Upper lobe of left lung (tissue), 6 donors: Measurements from ENCODE around the gene PPP1R10. TPM values are rescaled to one million over a fixed set of nuclear protein-coding genes. Genes with fewer than 3 reads are reported as not detected.
A peak's percentile ranks its signal among the peaks of the same experiment; 100 is the strongest.

Source experiments
- ATAC-seq, 2 donors: fragments of 200-7000 bp; cut with Tn5 transposase; one replicate each; pipeline ENCODE4 v1.9.1; 2022; ENCODE audit warnings: mild to moderate bottlenecking in 2 of 2, moderate library complexity in 2 of 2; ENCODE audit not compliant: low FRiP score in 2 of 2
- DNase-seq, 2 donors: peaks; one replicate each; pipeline ENCODE4 v3.0.0-alpha.2; 2019 to 2020
- H3K27ac ChIP-seq, 4 donors: fragments of 200-600 bp; sonication (generic); one replicate each; pipeline ENCODE4 v1.5.1; 2016 to 2019
- H3K27me3 ChIP-seq, 4 donors: fragments of 200-600 bp; sonication (generic); one replicate each; pipeline ENCODE4 v1.5.1; 2017 to 2019
- H3K36me3 ChIP-seq, 4 donors: fragments of 200-600 bp; sonication (generic); one replicate each; pipeline ENCODE4 v1.5.1; 2016 to 2019
- H3K4me1 ChIP-seq, 4 donors: fragments of 200-600 bp; sonication (generic); one replicate each; pipeline ENCODE4 v1.5.1; 2018 to 2019
- H3K4me3 ChIP-seq, 4 donors: fragments of 200-600 bp; sonication (generic); one replicate each; pipeline ENCODE4 v1.5.1; 2017 to 2019; ENCODE audit warnings: mild to moderate bottlenecking in 2 of 4, moderate library complexity in 1 of 4
- H3K9me3 ChIP-seq, 4 donors: fragments of 200-600 bp; sonication (generic); one replicate each; pipeline ENCODE4 v1.5.1; 2018 to 2019
- EP300 ChIP-seq, 4 donors: sonication (generic); formaldehyde crosslinking; IDR thresholded peaks; one replicate each; pipeline ENCODE4 v1.5.1; 2017; ENCODE audit warnings: antibody characterized with exemption in 4 of 4, control low read depth in 2 of 4
- POLR2A ChIP-seq, 4 donors: fragments of 450-650 bp; IDR thresholded peaks; one replicate each; pipeline ENCODE4 v1.5.1; 2016 to 2017; ENCODE audit warnings: antibody characterized with exemption in 4 of 4, mild to moderate bottlenecking in 2 of 4
- POLR2AphosphoS5 ChIP-seq, 2 donors: sonication (generic); formaldehyde crosslinking; IDR thresholded peaks; one replicate each; pipeline ENCODE4 v1.5.1; 2017; ENCODE audit warnings: antibody characterized with exemption in 2 of 2
- WGBS, 2 donors: methylation state at CpG; one replicate each; pipeline ENCODE4 v1.1.5; 2017 to 2018; 5-methylcytosine and 5-hydroxymethylcytosine counted together
- total RNA-seq, 6 donors: library from RNA; depleted of rRNA in 4 of 6; stranded (reverse); fragments of >200 nt in 4 of 6; gene quantifications; one replicate each; pipeline versions ENCODE4 v1.1.0 to v1.2.1, GENCODE V29; 2016 to 2021
- TF ChIP-seq, protein P1 (sequence below), 6 experiments: fragments of 450-650 bp in 4 of 6; fragments of 200-600 bp in 2 of 6; sonication (generic) in 2 of 6; IDR thresholded peaks; one replicate each; pipeline ENCODE4 v1.5.1; 2016 to 2019; ENCODE audit warnings: antibody characterized with exemption in 6 of 6
- donor health status: DM: no; HTN: no; CAD: no; lungs with moderate emphysema.
- donor health status: DM: no; HTN: yes; CAD: no; lungs with severe emphysema.

The PPP1R10 gene
- total RNA-seq, 6 donors from 2014 or later = 32.0 to 72.1 (median 50.7) TPM

DNA sequence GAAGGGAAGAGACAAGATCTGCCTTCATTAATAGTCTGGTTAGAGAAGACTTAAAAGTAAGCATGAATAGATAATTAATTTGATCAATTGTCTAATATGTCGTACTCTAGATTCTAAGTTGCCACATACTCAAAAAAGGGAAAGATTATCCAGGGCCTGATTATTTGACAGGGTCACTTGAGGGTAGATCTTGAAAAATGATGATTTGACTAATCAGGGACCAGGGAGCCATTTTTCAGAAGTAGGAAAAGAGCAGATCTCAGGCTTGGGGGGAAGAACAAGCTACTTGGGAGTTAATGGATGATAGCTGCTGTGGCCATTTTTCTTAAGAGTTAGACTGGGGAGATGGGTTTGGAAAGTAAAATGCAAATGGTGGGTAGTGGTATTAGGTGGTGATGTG lies 24.8 kb downstream of the PPP1R10 start:
- WGBS, 2 donors = 90 to 91% methylated on average over 1 of the region's 1 CpG
- Histone ChIP-seq H3K36me3 (peaks cover 13 to 75% (median 46%) of the 10 kb centered on the region in 4 donors), H3K4me3 (no peak overlapping the region), H3K27me3 (no peaks in the 10 kb centered on the region), H3K9me3 (no peaks in the 10 kb centered on the region), H3K4me1 (peaks cover 0 to 33% (median 17%) of the 10 kb centered on the region in 4 donors), H3K27ac (peak overlapping the region; percentile 39 to 73 (median 66))
- ATAC-seq (no peak), DNase-seq (no peak)
- TF ChIP-seq POLR2A (IDR thresholded peaks at IDR 0.05) (no peak), EP300 (IDR thresholded peaks at IDR 0.05) (no peak), POLR2AphosphoS5 (IDR thresholded peaks at IDR 0.05) (no peak)
- TF ChIP-seq, protein P1, sequence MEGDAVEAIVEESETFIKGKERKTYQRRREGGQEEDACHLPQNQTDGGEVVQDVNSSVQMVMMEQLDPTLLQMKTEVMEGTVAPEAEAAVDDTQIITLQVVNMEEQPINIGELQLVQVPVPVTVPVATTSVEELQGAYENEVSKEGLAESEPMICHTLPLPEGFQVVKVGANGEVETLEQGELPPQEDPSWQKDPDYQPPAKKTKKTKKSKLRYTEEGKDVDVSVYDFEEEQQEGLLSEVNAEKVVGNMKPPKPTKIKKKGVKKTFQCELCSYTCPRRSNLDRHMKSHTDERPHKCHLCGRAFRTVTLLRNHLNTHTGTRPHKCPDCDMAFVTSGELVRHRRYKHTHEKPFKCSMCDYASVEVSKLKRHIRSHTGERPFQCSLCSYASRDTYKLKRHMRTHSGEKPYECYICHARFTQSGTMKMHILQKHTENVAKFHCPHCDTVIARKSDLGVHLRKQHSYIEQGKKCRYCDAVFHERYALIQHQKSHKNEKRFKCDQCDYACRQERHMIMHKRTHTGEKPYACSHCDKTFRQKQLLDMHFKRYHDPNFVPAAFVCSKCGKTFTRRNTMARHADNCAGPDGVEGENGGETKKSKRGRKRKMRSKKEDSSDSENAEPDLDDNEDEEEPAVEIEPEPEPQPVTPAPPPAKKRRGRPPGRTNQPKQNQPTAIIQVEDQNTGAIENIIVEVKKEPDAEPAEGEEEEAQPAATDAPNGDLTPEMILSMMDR (IDR thresholded peaks at IDR 0.05) = no peak

DNA sequence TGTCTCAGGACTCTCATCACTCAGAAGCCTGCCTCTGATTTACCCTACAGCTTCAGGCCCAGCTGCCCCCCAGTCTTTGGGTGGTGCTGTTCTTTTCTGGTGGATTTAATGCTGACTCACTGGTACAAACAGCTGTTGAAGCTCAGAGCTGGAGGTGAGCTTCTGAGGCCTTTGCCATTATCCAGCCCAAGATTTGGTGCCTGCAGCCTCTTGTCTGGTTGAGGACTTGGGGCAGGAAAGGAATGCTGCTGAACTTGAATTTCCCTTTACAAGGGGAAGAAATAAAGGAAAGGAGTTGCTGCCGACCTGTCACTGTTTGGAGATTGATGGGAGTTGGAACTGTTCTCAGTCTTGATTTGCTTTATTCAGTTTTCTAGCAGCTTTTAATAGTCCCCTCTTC lies 26.0 kb downstream of the PPP1R10 start:
- ATAC-seq (peak; percentile 61 to 79), DNase-seq (peak in 1 of 2 donors; percentile 68)
- WGBS, 2 donors = 39 to 44% methylated on average over 1 of the region's 1 CpG
- Histone ChIP-seq H3K4me1 (peaks cover 0 to 33% (median 16%) of the 10 kb centered on the region in 4 donors), H3K9me3 (no peaks in the 10 kb centered on the region), H3K27ac (peak overlapping the region; percentile 39 to 73 (median 66)), H3K4me3 (no peak overlapping the region), H3K36me3 (peaks cover 21 to 88% (median 58%) of the 10 kb centered on the region in 4 donors), H3K27me3 (no peaks in the 10 kb centered on the region)
- no peak for TF ChIP-seq EP300 (IDR thresholded peaks at IDR 0.05)
- TF ChIP-seq, protein P1 (IDR thresholded peaks at IDR 0.05) = no peak
- TF ChIP-seq POLR2AphosphoS5 (IDR thresholded peaks at IDR 0.05) = no peak
- TF ChIP-seq POLR2A (IDR thresholded peaks at IDR 0.05) = no peak

DNA sequence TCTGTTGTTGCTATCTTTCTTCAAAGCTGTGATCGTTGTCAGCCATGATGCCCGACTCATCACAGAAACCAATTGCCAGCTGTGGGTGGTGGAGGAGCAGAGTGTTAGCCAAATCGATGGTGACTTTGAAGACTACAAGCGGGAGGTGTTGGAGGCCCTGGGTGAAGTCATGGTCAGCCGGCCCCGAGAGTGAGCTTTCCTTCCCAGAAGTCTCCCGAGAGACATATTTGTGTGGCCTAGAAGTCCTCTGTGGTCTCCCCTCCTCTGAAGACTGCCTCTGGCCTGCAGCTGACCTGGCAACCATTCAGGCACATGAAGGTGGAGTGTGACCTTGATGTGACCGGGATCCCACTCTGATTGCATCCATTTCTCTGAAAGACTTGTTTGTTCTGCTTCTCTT lies 26.5 kb downstream of the PPP1R10 start:
- Histone ChIP-seq H3K27me3 (no peaks in the 10 kb centered on the region), H3K27ac (peak overlapping the region; percentile 39 to 73 (median 66)), H3K4me3 (no peak overlapping the region), H3K36me3 (peaks cover 26 to 92% (median 63%) of the 10 kb centered on the region in 4 donors), H3K4me1 (peaks cover 0 to 33% (median 16%) of the 10 kb centered on the region in 4 donors), H3K9me3 (no peaks in the 10 kb centered on the region)
- WGBS, 2 donors = 77 to 89% methylated on average over 5 to 8 of the region's 8 CpGs
- ATAC-seq (peak in 1 of 2 donors; percentile 32), DNase-seq (no peak)
- no peak for TF ChIP-seq POLR2A (IDR thresholded peaks at IDR 0.05)
- TF ChIP-seq, protein P1 (IDR thresholded peaks at IDR 0.05) = no peak
- no peak for TF ChIP-seq POLR2AphosphoS5 (IDR thresholded peaks at IDR 0.05)
- TF ChIP-seq EP300 (IDR thresholded peaks at IDR 0.05) = no peak

DNA sequence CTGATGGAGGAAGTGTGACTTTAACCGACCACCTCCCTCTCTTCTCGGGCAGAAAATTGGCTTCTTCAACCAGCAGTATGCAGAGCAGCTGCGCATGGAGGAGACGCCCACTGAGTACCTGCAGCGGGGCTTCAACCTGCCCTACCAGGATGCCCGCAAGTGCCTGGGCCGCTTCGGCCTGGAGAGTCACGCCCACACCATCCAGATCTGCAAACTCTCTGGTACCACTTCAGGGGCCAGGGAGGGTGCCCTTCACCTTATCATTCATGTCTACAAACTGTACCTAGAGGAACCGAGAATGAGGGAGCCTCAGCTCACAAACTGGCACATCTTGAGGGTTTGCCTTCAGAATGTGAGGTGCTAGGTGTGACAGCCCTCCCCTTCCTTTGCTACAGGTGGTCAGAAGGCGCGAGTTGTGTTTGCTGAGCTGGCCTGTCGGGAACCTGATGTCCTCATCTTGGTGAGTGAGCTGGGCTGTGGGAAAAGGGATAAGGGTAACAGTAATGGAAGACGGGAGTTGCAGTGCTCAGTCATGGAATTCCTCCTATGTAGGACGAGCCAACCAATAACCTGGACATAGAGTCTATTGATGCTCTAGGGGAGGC lies 27.2 kb downstream of the PPP1R10 start:
- TF ChIP-seq EP300 (IDR thresholded peaks at IDR 0.05) = no peak
- TF ChIP-seq POLR2A (IDR thresholded peaks at IDR 0.05) = no peak
- no peak for TF ChIP-seq POLR2AphosphoS5 (IDR thresholded peaks at IDR 0.05)
- TF ChIP-seq, protein P1 (IDR thresholded peaks at IDR 0.05) = no peak
- DNase-seq (peak in 1 of 2 donors; percentile 55), ATAC-seq (no peak)
- H3K27ac ChIP-seq = peak overlapping the region; percentile 39 to 73 (median 66)
- H3K9me3 ChIP-seq = no peaks in the 10 kb centered on the region
- H3K4me1 ChIP-seq = peaks cover 0 to 33% (median 16%) of the 10 kb centered on the region in 4 donors
- no peak overlapping the region for H3K4me3 ChIP-seq
- no peaks in the 10 kb centered on the region for H3K27me3 ChIP-seq
- peaks cover 33 to 93% (median 70%) of the 10 kb centered on the region in 4 donors for H3K36me3 ChIP-seq
- WGBS, 2 donors = 78 to 85% methylated on average over 9 to 15 of the region's 15 CpGs

DNA sequence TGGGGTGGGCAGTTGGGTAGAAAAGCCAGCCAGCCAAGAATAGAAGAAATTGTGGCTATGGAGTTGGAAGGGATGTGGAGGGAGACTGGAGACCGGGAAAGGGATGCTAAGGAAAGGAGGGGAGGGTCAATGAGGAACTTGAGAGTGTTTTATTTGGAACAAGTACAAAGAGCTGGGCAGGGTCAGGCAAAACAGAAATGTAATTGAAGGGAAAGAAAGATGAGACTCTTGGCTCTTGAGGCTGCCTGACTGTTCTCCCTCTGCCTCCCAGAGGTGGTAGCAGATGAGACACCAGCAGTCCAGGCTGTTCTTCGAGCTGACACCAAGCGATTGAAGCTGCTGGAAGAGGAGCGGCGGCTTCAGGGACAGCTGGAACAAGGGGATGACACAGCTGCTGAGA lies 33.1 kb downstream of the PPP1R10 start:
- DNase-seq = no peak
- ATAC-seq = no peak
- Histone ChIP-seq H3K4me3 (no peak overlapping the region), H3K4me1 (no peaks in the 10 kb centered on the region), H3K27me3 (no peaks in the 10 kb centered on the region), H3K27ac (no peak overlapping the region), H3K9me3 (no peaks in the 10 kb centered on the region), H3K36me3 (peaks cover 74 to 100% (median 94%) of the 10 kb centered on the region in 4 donors)
- TF ChIP-seq POLR2A (IDR thresholded peaks at IDR 0.05) (no peak), EP300 (IDR thresholded peaks at IDR 0.05) (no peak), POLR2AphosphoS5 (IDR thresholded peaks at IDR 0.05) (no peak)
- TF ChIP-seq, protein P1 (IDR thresholded peaks at IDR 0.05) = no peak
- WGBS, 2 donors = 83 to 85% methylated on average over 5 of the region's 5 CpGs
